B cell (primary cell): ENCODE results near the gene SLC6A6. TPM values are rescaled to one million over a fixed set of nuclear protein-coding genes. Genes with fewer than 3 reads are reported as not detected.

Source experiments
- ATAC-seq: fragments of 200-7000 bp; cut with Tn5 transposase; one replicate; pipeline ENCODE4 v1.10.0; 2021; ENCODE audit warnings: low read depth, mild to moderate bottlenecking, moderate number of reproducible peaks, moderate library complexity
- CTCF ChIA-PET: fragments of 350-600 bp; sonication (Branson Sonifier 250); formaldehyde crosslinking; loops from one replicate; lab custom pipeline; 2021; ENCODE audit warnings: antibody characterized with exemption, inconsistent platforms; lab: Charles Lee
- POLR2A ChIA-PET: fragments of 350-600 bp; sonication (Branson Sonifier 250); formaldehyde crosslinking; loops from one replicate; lab custom pipeline; 2021; ENCODE audit warnings: antibody characterized with exemption; lab: Charles Lee
- DNase-seq: peaks from one replicate; pipeline ENCODE4 v3.0.0; 2013
- H2AFZ ChIP-seq: 2 replicates; pipeline ENCODE4 v1.6.1; 2012; ENCODE audit warnings: mild to moderate bottlenecking, low read depth, low read length; ENCODE audit not compliant: insufficient read depth, poor library complexity, severe bottlenecking
- H3K27ac ChIP-seq, 2 donors: 1 replicate in 1 of 2; 2 replicates in 1 of 2; pipeline ENCODE4 v1.5.1; 2012 to 2013; ENCODE audit warnings: low read length in 2 of 2, mild to moderate bottlenecking in 2 of 2, moderate library complexity in 1 of 2
- H3K27me3 ChIP-seq, 4 experiments: fragments of 200-600 bp in 1 of 4; sonication (generic) in 1 of 4; replicated peaks in 1 of 4; 1 replicate in 2 of 4; 2 replicates in 2 of 4; pipeline versions ENCODE4 v1.6.1 to v1.7.0; 2013 to 2016; ENCODE audit warnings: low read length in 3 of 4, mild to moderate bottlenecking in 2 of 4, mixed read lengths in 1 of 4, moderate library complexity in 1 of 4; ENCODE audit not compliant: insufficient read depth in 4 of 4, control insufficient read depth in 3 of 4; ENCODE audit errors: control extremely low read depth in 1 of 4
- H3K36me3 ChIP-seq, 2 experiments: replicated peaks in 1 of 2; 1 replicate in 1 of 2; 2 replicates in 1 of 2; pipeline versions ENCODE4 v1.6.1 to v1.7.1; 2013; ENCODE audit warnings: low read length in 1 of 2; ENCODE audit not compliant: insufficient read depth in 2 of 2, control insufficient read depth in 1 of 2; ENCODE audit errors: control extremely low read depth in 1 of 2, extremely low read depth in 1 of 2
- H3K4me1 ChIP-seq, 2 donors: fragments of 200-600 bp in 1 of 2; sonication (generic) in 1 of 2; 1 replicate in 1 of 2; 2 replicates in 1 of 2; pipeline versions ENCODE4 v1.5.1 to v1.6.1; 2013 to 2017; ENCODE audit warnings: low read length in 2 of 2; ENCODE audit not compliant: control insufficient read depth in 2 of 2, insufficient read depth in 2 of 2
- H3K4me2 ChIP-seq: replicated peaks from 2 replicates; pipeline ENCODE3; 2012; ENCODE audit warnings: mild to moderate bottlenecking, low read depth, low read length; ENCODE audit not compliant: poor library complexity, severe bottlenecking
- H3K4me3 ChIP-seq, 5 experiments: fragments of 200-600 bp in 1 of 5; sonication (generic) in 1 of 5; 1 replicate in 3 of 5; 2 replicates in 2 of 5; pipeline versions ENCODE4 v1.5.1 to v1.7.0; 2011 to 2016; ENCODE audit warnings: low read length in 4 of 5, mild to moderate bottlenecking in 4 of 5, low read depth in 2 of 5, control low read depth in 1 of 5, moderate library complexity in 1 of 5; ENCODE audit not compliant: insufficient read depth in 1 of 5; ENCODE audit errors: control extremely low read depth in 1 of 5, extremely low read depth in 1 of 5
- H3K79me2 ChIP-seq: fragments of 200-600 bp; sonication (generic); one replicate; pipeline ENCODE4 v1.6.0; 2016; ENCODE audit warnings: low read length; ENCODE audit not compliant: control insufficient read depth, insufficient read depth
- H3K9ac ChIP-seq: fragments of 200-600 bp; sonication (generic); 2 replicates; pipeline ENCODE4 v1.6.1; 2017; ENCODE audit warnings: mild to moderate bottlenecking, low read length, moderate library complexity
- H3K9me3 ChIP-seq, 3 donors: one replicate each; pipeline versions ENCODE4 v1.6.1 to v1.7.1; 2013; ENCODE audit warnings: low read length in 2 of 3; ENCODE audit not compliant: control insufficient read depth in 2 of 3, insufficient read depth in 1 of 3; ENCODE audit errors: control extremely low read depth in 1 of 3
- H4K20me1 ChIP-seq: 2 replicates; pipeline ENCODE4 v1.6.0; 2012; ENCODE audit warnings: mild to moderate bottlenecking, low read length; ENCODE audit not compliant: insufficient read depth, control insufficient read depth, poor library complexity, severe bottlenecking
- H3K27ac Mint-ChIP-seq: one replicate; pipeline ENCODE4 v1.8.0; 2021; ENCODE audit warnings: mixed read lengths
- H3K27me3 Mint-ChIP-seq: one replicate; pipeline ENCODE4 v1.8.0; 2021; ENCODE audit warnings: mixed read lengths
- H3K4me1 Mint-ChIP-seq: one replicate; pipeline ENCODE4 v1.8.0; 2021; ENCODE audit warnings: mixed read lengths
- H3K4me3 Mint-ChIP-seq: one replicate; pipeline ENCODE4 v1.8.0; 2021; ENCODE audit warnings: mixed read lengths
- H3K9me3 Mint-ChIP-seq: one replicate; pipeline ENCODE4 v1.8.0; 2022; ENCODE audit warnings: mixed read lengths; ENCODE audit not compliant: insufficient read depth
- EZH2 ChIP-seq: IDR thresholded peaks from 2 replicates; pipeline ENCODE4 v1.6.1; 2012; ENCODE audit warnings: borderline replicate concordance, low read depth, mild to moderate bottlenecking, moderate library complexity, low read length; ENCODE audit not compliant: insufficient read depth, poor library complexity, severe bottlenecking
- WGBS: methylation state at CpG from one replicate; pipeline ENCODE4 v1.1.5; 2013; ENCODE audit warnings: missing lambda C conversion rate; ENCODE audit not compliant: insufficient coverage; 5-methylcytosine and 5-hydroxymethylcytosine counted together
- intact Hi-C: fragments of 100-400 bp; cut with micrococcal nuclease; formaldehyde crosslinking; loops from one replicate; pipeline ENCODE4 v1.10.0; 2022
- polyA plus RNA-seq: library from polyadenylated mRNA; depleted of rRNA; stranded (reverse); fragments of >200 nt; gene quantifications from 2 replicates; pipeline ENCODE4 v1.2.3, GENCODE V29; 2012
- total RNA-seq, 2 donors: library from RNA; stranded (reverse); fragments of 120-200 nt in 1 of 2; gene quantifications; 1 replicate in 1 of 2; 2 replicates in 1 of 2; pipeline versions ENCODE4 v1.2.3 to v1.2.4, GENCODE V29; 2013 to 2022
- TF ChIP-seq, protein P1 (sequence below): fragments of 200-600 bp; IDR thresholded peaks from one replicate; pipeline ENCODE4 v1.8.0; 2022; ENCODE audit warnings: antibody characterized with exemption, mild to moderate bottlenecking

Gene SLC6A6
- total and polyA plus RNA-seq, 2 donors (not counting 1 experiment from before 2014, with no cell fraction given): 34.2 to 48.7 TPM

DNA sequence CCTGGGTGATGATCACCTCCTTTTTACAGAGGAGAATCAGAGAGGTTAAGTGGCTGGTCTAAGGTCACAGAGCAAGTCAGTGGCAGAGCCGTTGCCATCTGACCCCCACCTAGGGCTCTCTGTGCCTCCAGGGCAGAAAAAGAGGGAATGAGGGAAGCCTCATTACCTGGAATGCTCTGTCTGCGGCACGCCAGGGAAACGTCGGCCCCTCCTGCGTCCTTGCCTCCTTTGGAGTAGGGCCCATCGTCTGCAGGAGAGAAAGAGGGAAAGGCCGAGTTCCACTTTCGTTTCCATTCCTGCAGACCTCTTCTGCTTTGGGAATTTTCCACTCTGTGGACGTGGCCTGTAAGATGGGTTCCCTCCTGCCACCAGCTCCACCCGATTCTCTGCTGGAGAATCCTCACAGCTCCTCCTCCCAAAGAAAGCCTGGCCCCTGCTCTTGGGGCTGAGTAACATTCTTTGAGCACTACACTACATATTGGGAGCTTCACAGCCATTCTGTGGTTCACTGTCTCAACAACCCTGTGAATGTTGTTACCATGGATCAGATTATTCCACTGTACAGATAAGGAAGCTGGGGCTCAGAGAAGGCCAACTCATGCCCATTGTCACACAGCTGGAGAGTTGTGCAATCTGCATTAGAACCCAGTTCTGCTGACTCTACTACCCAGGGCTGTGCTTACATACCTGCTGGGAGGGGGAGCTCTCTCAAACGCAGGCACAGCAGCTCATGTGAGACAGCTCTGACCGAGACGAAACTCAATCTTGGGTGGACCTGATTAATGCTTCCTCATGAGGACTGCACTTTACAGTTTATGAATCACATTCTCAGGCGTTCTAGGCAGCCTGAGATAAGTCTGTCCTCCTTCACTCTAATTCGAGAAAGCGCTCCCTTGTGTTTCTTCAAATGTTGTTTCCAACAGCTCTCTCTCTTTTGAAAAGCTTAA lies 123.6 kb downstream of the SLC6A6 start:
- Histone ChIP-seq H3K9me3 (no peaks in the 10 kb centered on the region), H4K20me1 (no peaks in the 10 kb centered on the region), H3K27ac (no peak overlapping the region), H3K4me2 (no peak overlapping the region), H3K27me3 (peaks cover 0 to 6% (median 2%) of the 10 kb centered on the region in 4 experiments), H3K4me1 (no peaks in the 10 kb centered on the region), H3K9ac (no peak overlapping the region), H3K36me3 (no peaks in the 10 kb centered on the region), H3K4me3 (no peak overlapping the region), H2AFZ (no peak overlapping the region), H3K79me2 (no peaks in the 10 kb centered on the region)
- Mint-ChIP-seq H3K27me3 (peaks cover 18% of the 10 kb centered on the region), H3K4me1 (no peaks in the 10 kb centered on the region), H3K9me3 (peaks cover 3% of the 10 kb centered on the region), H3K4me3 (no peak overlapping the region), H3K27ac (no peak overlapping the region)
- whole genome bisulfite sequencing: 77% methylated on average over 12 of the region's 17 CpGs
- TF ChIP-seq, protein P1, sequence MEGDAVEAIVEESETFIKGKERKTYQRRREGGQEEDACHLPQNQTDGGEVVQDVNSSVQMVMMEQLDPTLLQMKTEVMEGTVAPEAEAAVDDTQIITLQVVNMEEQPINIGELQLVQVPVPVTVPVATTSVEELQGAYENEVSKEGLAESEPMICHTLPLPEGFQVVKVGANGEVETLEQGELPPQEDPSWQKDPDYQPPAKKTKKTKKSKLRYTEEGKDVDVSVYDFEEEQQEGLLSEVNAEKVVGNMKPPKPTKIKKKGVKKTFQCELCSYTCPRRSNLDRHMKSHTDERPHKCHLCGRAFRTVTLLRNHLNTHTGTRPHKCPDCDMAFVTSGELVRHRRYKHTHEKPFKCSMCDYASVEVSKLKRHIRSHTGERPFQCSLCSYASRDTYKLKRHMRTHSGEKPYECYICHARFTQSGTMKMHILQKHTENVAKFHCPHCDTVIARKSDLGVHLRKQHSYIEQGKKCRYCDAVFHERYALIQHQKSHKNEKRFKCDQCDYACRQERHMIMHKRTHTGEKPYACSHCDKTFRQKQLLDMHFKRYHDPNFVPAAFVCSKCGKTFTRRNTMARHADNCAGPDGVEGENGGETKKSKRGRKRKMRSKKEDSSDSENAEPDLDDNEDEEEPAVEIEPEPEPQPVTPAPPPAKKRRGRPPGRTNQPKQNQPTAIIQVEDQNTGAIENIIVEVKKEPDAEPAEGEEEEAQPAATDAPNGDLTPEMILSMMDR: no peak
- no peak for TF ChIP-seq EZH2
- intact Hi-C loops: no loop called here
- ATAC-seq (no peak), DNase-seq (no peak)
- POLR2A ChIA-PET: no interaction called here
- CTCF ChIA-PET: no interaction called here

DNA sequence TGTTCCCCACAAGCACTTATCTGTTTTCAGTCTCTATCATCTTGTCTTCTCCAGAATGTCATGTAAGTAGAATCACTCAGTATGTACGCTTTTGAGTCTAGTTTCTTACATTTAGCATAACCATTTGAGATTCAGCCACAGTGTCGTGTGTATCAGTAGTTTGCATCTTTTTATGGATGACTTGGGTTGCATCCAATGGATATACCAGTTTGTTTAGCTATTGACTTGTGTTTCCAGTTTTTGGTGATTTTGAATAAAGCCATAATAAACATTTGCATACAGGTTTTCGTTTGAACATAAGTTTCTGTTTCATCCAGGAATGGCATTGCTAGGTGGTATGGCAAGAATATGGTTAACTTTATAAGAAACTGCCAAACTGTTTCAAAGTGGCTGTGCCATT lies 125.7 kb downstream of the SLC6A6 start:
- TF ChIP-seq EZH2: no peak
- TF ChIP-seq, protein P1: no peak
- no peaks in the 10 kb centered on the region for H3K9me3 ChIP-seq
- POLR2A ChIA-PET: no interaction called here
- Mint-ChIP-seq H3K4me1 (no peaks in the 10 kb centered on the region), H3K27ac (no peak overlapping the region), H3K27me3 (peaks cover 29% of the 10 kb centered on the region), H3K4me3 (no peak overlapping the region), H3K9me3 (peaks cover 3% of the 10 kb centered on the region)
- H3K4me1 ChIP-seq: no peaks in the 10 kb centered on the region
- H2AFZ ChIP-seq: no peak overlapping the region
- 44% methylated on average over 1 of the region's 3 CpGs for WGBS
- intact Hi-C loops: no loop called here
- no peak overlapping the region for H3K4me2 ChIP-seq
- no peaks in the 10 kb centered on the region for H3K79me2 ChIP-seq
- H3K36me3 ChIP-seq: no peaks in the 10 kb centered on the region
- H4K20me1 ChIP-seq: no peaks in the 10 kb centered on the region
- DNase-seq (no peak), ATAC-seq (no peak)
- no peak overlapping the region for H3K27ac ChIP-seq
- H3K4me3 ChIP-seq: no peak overlapping the region
- H3K9ac ChIP-seq: no peak overlapping the region
- CTCF ChIA-PET: interaction anchor here (0.5 to 1.3 kb wide), 3 partner anchors 13 to 138 kb away, joined by 3 read pairs; no protein-coding TSS in a partner anchor
- H3K27me3 ChIP-seq: peaks cover 0 to 6% (median 2%) of the 10 kb centered on the region in 4 experiments
